Activated CD4-positive, CD25-positive, alpha-beta regulatory T cell treated with anti-CD3 and anti-CD28 coated beads, Interleukin-2, amount 50 U/mL, for 72 hours (primary cell): ENCODE measurements around the gene JARID2.
"Not testable (repeated sequence)": the region's sequence is repeated elsewhere in the genome, so short reads cannot be mapped to it uniquely, and the experiment has no call there.

Source experiments
- DNase-seq: peaks from one replicate; pipeline ENCODE4 v3.0.0; 2021

Gene JARID2

GRCh38 chr6:15290962-15291704, 45.3 kb downstream of the JARID2 start:
- DNase-seq: no peak

- DNase-seq: no peak
Measured at GRCh38 chr6:15292721-15293302, 46.9 kb downstream of the JARID2 start.

- no peak for DNase-seq
Measured at GRCh38 chr6:15293674-15294073, 47.8 kb downstream of the JARID2 start.

- no peak for DNase-seq
Measured at GRCh38 chr6:15294504-15294903, 48.6 kb downstream of the JARID2 start.

- DNase-seq: no peak
Measured at GRCh38 chr6:15296249-15296648, 50.4 kb downstream of the JARID2 start.

GRCh38 chr6:15296735-15297134, 50.9 kb downstream of the JARID2 start:
- DNase-seq: no peak

- not testable (repeated sequence) for DNase-seq
Measured at GRCh38 chr6:15297167-15297566, 51.3 kb downstream of the JARID2 start.

GRCh38 chr6:15297895-15298590, 52.2 kb downstream of the JARID2 start:
- no peak for DNase-seq

- no peak for DNase-seq
Measured at GRCh38 chr6:15299430-15300131, 53.7 kb downstream of the JARID2 start.

- no peak for DNase-seq
Measured at GRCh38 chr6:15301179-15302006, 55.5 kb downstream of the JARID2 start.

- no peak for DNase-seq
Measured at GRCh38 chr6:15303162-15303919, 57.5 kb downstream of the JARID2 start.

GRCh38 chr6:15303920-15304291, 58.0 kb downstream of the JARID2 start:
- no peak for DNase-seq

GRCh38 chr6:15304337-15305042, 58.6 kb downstream of the JARID2 start:
- DNase-seq: no peak

- no peak for DNase-seq
Measured at GRCh38 chr6:15305496-15305895, 59.6 kb downstream of the JARID2 start.

- no peak for DNase-seq
Measured at GRCh38 chr6:15305909-15306308, 60.0 kb downstream of the JARID2 start.

- DNase-seq: no peak
Measured at GRCh38 chr6:15308435-15309213, 62.8 kb downstream of the JARID2 start.

- DNase-seq: no peak
Measured at GRCh38 chr6:15309611-15310283, 63.9 kb downstream of the JARID2 start.

GRCh38 chr6:15310680-15311079, 64.8 kb downstream of the JARID2 start:
- DNase-seq: no peak

- no peak for DNase-seq
Measured at GRCh38 chr6:15312500-15312899, 66.6 kb downstream of the JARID2 start.

GRCh38 chr6:15313367-15313766, 67.5 kb downstream of the JARID2 start:
- DNase-seq: no peak
